Astrocyte of the cerebellum (primary cell): Measurements from ENCODE around the gene TSPAN3.

Experiments used
- DNase-seq: peaks from one replicate; pipeline ENCODE4 v3.0.0-alpha.2; 2011; ENCODE audit warnings: low read depth
- H3K4me3 ChIP-seq: 2 replicates; pipeline ENCODE4 v1.5.1; 2011; ENCODE audit warnings: mild to moderate bottlenecking, low read depth, low read length, moderate library complexity
- CTCF ChIP-seq: IDR thresholded peaks from 2 replicates; pipeline ENCODE4 v1.5.1; 2012; ENCODE audit warnings: low read length, low read depth, moderate library complexity, mild to moderate bottlenecking; ENCODE audit errors: missing control alignments
- in situ Hi-C: cut with HindIII; loops from 2 replicates; pipeline ENCODE4 v1.10.0; 2017; ENCODE audit warnings: low sequenced_read_pairs

Gene TSPAN3

GRCh38 chr15:77012117-77012712, 58.7 kb downstream of the TSPAN3 start:
- in situ Hi-C loops = no loop called here

GRCh38 chr15:77010857-77011256, 60.1 kb downstream of the TSPAN3 start:
- H3K4me3 ChIP-seq = no peak overlapping the region
- TF ChIP-seq CTCF = no peak
- no peak for DNase-seq
- in situ Hi-C loops = no loop called here

More at GRCh38 chr15:77012117-77012712, 58.7 kb downstream of the TSPAN3 start:
- H3K4me3 ChIP-seq = no peak overlapping the region
- DNase-seq = no peak
- no peak for TF ChIP-seq CTCF

- H3K4me3 ChIP-seq = no peak overlapping the region
- TF ChIP-seq CTCF = no peak
- DNase-seq = no peak
- in situ Hi-C loops = no loop called here
Measured at GRCh38 chr15:77010312-77010686, 60.6 kb downstream of the TSPAN3 start.

GRCh38 chr15:77009646-77010311, 61.1 kb downstream of the TSPAN3 start:
- in situ Hi-C loops = no loop called here
- no peak overlapping the region for H3K4me3 ChIP-seq
- TF ChIP-seq CTCF = no peak
- DNase-seq = no peak

GRCh38 chr15:77009176-77009575, 61.7 kb downstream of the TSPAN3 start:
- in situ Hi-C loops = no loop called here
- no peak for TF ChIP-seq CTCF
- no peak for DNase-seq
- H3K4me3 ChIP-seq = no peak overlapping the region

GRCh38 chr15:77004189-77004588, 66.7 kb downstream of the TSPAN3 start:
- H3K4me3 ChIP-seq = no peak overlapping the region
- TF ChIP-seq CTCF = no peak
- no peak for DNase-seq
- in situ Hi-C loops = no loop called here
